OCI-LY1 (cell line): Measurements from ENCODE around the gene CFAP53.
"Not testable (repeated sequence)": the region's sequence is repeated elsewhere in the genome, so short reads cannot be mapped to it uniquely, and the experiment has no call there.

Experiments used
- H2AFZ ChIP-seq: fragments of 200-600 bp; sonication (generic), shearing (Covaris generic); 2 replicates; pipeline ENCODE4 v1.6.0; 2014; ENCODE audit warnings: antibody characterized with exemption, mild to moderate bottlenecking, low read length
- H3F3A ChIP-seq: fragments of 200-600 bp; sonication (generic), shearing (Covaris generic); 2 replicates; pipeline ENCODE4 v1.6.0; 2014; ENCODE audit warnings: mild to moderate bottlenecking, antibody characterized with exemption, low read length, moderate library complexity; ENCODE audit not compliant: insufficient read depth
- H3K27ac ChIP-seq: fragments of 200-600 bp; sonication (generic); 2 replicates; pipeline ENCODE4 v1.5.1; 2014; ENCODE audit warnings: low read length, mixed run types, mild to moderate bottlenecking, low read depth; ENCODE audit not compliant: poor library complexity, severe bottlenecking
- H3K27me3 ChIP-seq: fragments of 200-600 bp; sonication (generic); 2 replicates; pipeline ENCODE4 v1.6.0; 2014; ENCODE audit warnings: antibody characterized with exemption, mild to moderate bottlenecking, low read length, moderate library complexity; ENCODE audit not compliant: insufficient read depth
- H3K36me3 ChIP-seq: fragments of 200-600 bp; sonication (generic); 2 replicates; pipeline ENCODE4 v1.6.1; 2014; ENCODE audit warnings: mild to moderate bottlenecking, antibody characterized with exemption, low read length, moderate library complexity, mixed read lengths; ENCODE audit not compliant: insufficient read depth
- H3K4me1 ChIP-seq: fragments of 200-600 bp; sonication (generic); 2 replicates; pipeline ENCODE4 v1.5.1; 2014; ENCODE audit warnings: mild to moderate bottlenecking, low read length, moderate library complexity; ENCODE audit not compliant: insufficient read depth, severe bottlenecking
- H3K4me2 ChIP-seq: fragments of 200-600 bp; sonication (generic), shearing (Covaris generic); 2 replicates; pipeline ENCODE4 v1.6.1; 2014; ENCODE audit warnings: low read length
- H3K4me3 ChIP-seq: fragments of 200-600 bp; sonication (generic); 2 replicates; pipeline ENCODE4 v1.5.1; 2014; ENCODE audit warnings: low read length, low read depth, mild to moderate bottlenecking, mixed read lengths; ENCODE audit not compliant: poor library complexity, severe bottlenecking
- H3K79me2 ChIP-seq: fragments of 200-600 bp; shearing (Covaris generic); 2 replicates; pipeline ENCODE4 v1.6.1; 2016; ENCODE audit warnings: mixed run types, low read length, mixed read lengths; ENCODE audit not compliant: insufficient read depth
- H3K9ac ChIP-seq: fragments of 200-600 bp; sonication (generic), shearing (Covaris generic); 2 replicates; pipeline ENCODE4 v1.6.1; 2014; ENCODE audit warnings: mild to moderate bottlenecking, low read length, mixed read lengths
- H3K9me2 ChIP-seq: fragments of 200-600 bp; sonication (generic), shearing (Covaris generic); 2 replicates; pipeline ENCODE4 v1.6.1; 2014; ENCODE audit warnings: low read depth, mild to moderate bottlenecking, low read length, mixed read lengths
- H3K9me3 ChIP-seq: fragments of 200-600 bp; shearing (Covaris generic); 2 replicates; pipeline ENCODE4 v1.6.1; 2014; ENCODE audit warnings: low read length, mixed read lengths
- H4K20me1 ChIP-seq: fragments of 200-600 bp; sonication (generic), shearing (Covaris generic); 2 replicates; pipeline ENCODE4 v1.6.0; 2016; ENCODE audit warnings: mild to moderate bottlenecking, low read length; ENCODE audit not compliant: insufficient read depth
- CTCF ChIP-seq: fragments of 200-600 bp; sonication (generic), shearing (Covaris generic); IDR thresholded peaks from 2 replicates; pipeline ENCODE4 v1.5.1; 2017; ENCODE audit warnings: mild to moderate bottlenecking, antibody characterized with exemption, low read length, moderate library complexity, mixed read lengths
- EZH2 ChIP-seq: fragments of 200-600 bp; sonication (generic), shearing (Covaris generic); IDR thresholded peaks from 2 replicates; pipeline ENCODE4 v1.8.0; 2017; ENCODE audit warnings: borderline replicate concordance, mixed run types, mild to moderate bottlenecking, antibody characterized with exemption, low read length, moderate library complexity, mixed read lengths

Gene CFAP53

DNA sequence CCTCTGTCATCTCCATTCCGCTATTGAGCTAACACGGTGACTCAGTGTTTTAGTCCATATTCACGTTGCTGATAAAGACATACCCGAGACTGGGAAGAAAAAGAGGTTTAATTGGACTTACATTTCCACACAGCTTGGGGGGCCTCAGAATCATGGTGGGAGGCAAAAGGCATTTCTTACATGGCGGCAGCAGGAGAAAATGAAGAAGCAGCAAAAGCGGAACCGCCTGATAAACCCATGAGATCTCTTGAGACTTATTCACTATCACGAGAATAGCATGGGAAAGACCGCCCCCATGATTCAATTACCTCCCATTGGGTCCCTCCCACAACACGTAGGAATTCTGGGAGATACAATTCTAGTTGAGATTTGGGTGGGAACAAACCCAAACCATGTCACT is 43.8 kb upstream of the CFAP53 start:
- Histone ChIP-seq H3K4me1 (peaks cover 61% of the 10 kb centered on the region), H3K36me3 (no peaks in the 10 kb centered on the region), H3K4me3 (peak overlapping the region; percentile 49), H3K27ac (no peak overlapping the region), H3F3A (peaks cover 9% of the 10 kb centered on the region), H3K9me2 (no peaks in the 10 kb centered on the region), H3K9ac (0 out of 2 replicates have a peak overlapping the region, but pooled peaks have one; percentile 16), H2AFZ (no peak overlapping the region), H3K27me3 (no peaks in the 10 kb centered on the region), H3K4me2 (peak overlapping the region; percentile 38; the same call in 1 of the 2 replicates), H3K79me2 (no peaks in the 10 kb centered on the region), H4K20me1 (no peaks in the 10 kb centered on the region), H3K9me3 (peaks cover 3% of the 10 kb centered on the region)
- no peak for TF ChIP-seq CTCF
- TF ChIP-seq EZH2: no peak

GRCh38 chr18:50308851-50309250 is 42.6 kb upstream of the CFAP53 start:
- H3K27me3 ChIP-seq, H2AFZ ChIP-seq, H3K79me2 ChIP-seq, H3K9me3 ChIP-seq, H3K4me3 ChIP-seq, H3K9me2 ChIP-seq, H3K9ac ChIP-seq, H4K20me1 ChIP-seq, H3K27ac ChIP-seq, H3K4me2 ChIP-seq, H3K36me3 ChIP-seq, H3F3A ChIP-seq: not testable (repeated sequence)
- H3K4me1 ChIP-seq: peaks cover 49% of the 10 kb centered on the region

- peak overlapping the region; percentile 87 for H3K4me2 ChIP-seq
- no peaks in the 10 kb centered on the region for H3K27me3 ChIP-seq
- H3K4me3 ChIP-seq: peak overlapping the region; percentile 59
- H3K9me3 ChIP-seq: peaks cover 5% of the 10 kb centered on the region
- H3K36me3 ChIP-seq: no peaks in the 10 kb centered on the region; the same call in 1 of the 2 replicates
- peak overlapping the region; percentile 38; the same call in 1 of the 2 replicates for H2AFZ ChIP-seq
- peaks cover 9% of the 10 kb centered on the region for H3F3A ChIP-seq
- peak overlapping the region; percentile 62 for H3K9ac ChIP-seq
- no peak for TF ChIP-seq EZH2
- no peak for TF ChIP-seq CTCF
- H4K20me1 ChIP-seq: no peaks in the 10 kb centered on the region
- H3K27ac ChIP-seq: peak overlapping the region; percentile 6
- no peaks in the 10 kb centered on the region for H3K79me2 ChIP-seq
- no peaks in the 10 kb centered on the region for H3K9me2 ChIP-seq
- peaks cover 39% of the 10 kb centered on the region for H3K4me1 ChIP-seq
Observed at GRCh38 chr18:50307738-50308470, 41.6 kb upstream of the CFAP53 start.

DNA sequence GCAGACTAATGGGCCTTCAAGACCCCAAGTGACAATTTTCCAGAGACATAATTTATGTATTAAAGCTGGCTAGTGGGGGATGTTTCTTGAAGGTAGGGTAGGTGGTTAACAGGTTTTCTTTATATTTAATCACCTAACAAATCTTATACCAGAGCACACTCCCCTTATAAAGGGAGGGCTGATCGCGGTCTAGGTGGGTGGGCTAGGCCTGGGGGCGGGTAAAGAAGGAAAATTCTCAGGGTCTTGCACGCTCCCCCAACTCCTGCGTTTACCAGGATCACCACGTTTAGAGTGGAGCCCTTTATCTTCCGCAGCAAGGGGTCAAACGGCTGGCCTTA is 41.1 kb upstream of the CFAP53 start:
- H3K9ac ChIP-seq: peak overlapping the region; percentile 62
- H3K27ac ChIP-seq: no peak overlapping the region

More for the DNA sequence above, 41.1 kb upstream of the CFAP53 start:
- TF ChIP-seq CTCF (no peak), EZH2 (no peak)
- Histone ChIP-seq H3K4me3 (peak overlapping the region; percentile 59), H4K20me1 (no peaks in the 10 kb centered on the region), H3K4me1 (peaks cover 34% of the 10 kb centered on the region), H3K9me2 (no peaks in the 10 kb centered on the region), H3K27me3 (no peaks in the 10 kb centered on the region), H2AFZ (peak overlapping the region; percentile 38), H3K4me2 (peak overlapping the region; percentile 87), H3K36me3 (no peaks in the 10 kb centered on the region; the same call in 1 of the 2 replicates), H3K9me3 (peaks cover 5% of the 10 kb centered on the region), H3F3A (peaks cover 5% of the 10 kb centered on the region), H3K79me2 (no peaks in the 10 kb centered on the region)
